ENCODE data around the gene PLK3. TPM values are rescaled to one million over a fixed set of nuclear protein-coding genes. Genes with fewer than 3 reads are reported as not detected.
"Not testable (repeated sequence)": the region's sequence is repeated elsewhere in the genome, so short reads cannot be mapped to it uniquely, and the experiment has no call there.

PLK3 gene
- total RNA-seq, 1 donor from 2014 or later: 17.2 TPM

DNA sequence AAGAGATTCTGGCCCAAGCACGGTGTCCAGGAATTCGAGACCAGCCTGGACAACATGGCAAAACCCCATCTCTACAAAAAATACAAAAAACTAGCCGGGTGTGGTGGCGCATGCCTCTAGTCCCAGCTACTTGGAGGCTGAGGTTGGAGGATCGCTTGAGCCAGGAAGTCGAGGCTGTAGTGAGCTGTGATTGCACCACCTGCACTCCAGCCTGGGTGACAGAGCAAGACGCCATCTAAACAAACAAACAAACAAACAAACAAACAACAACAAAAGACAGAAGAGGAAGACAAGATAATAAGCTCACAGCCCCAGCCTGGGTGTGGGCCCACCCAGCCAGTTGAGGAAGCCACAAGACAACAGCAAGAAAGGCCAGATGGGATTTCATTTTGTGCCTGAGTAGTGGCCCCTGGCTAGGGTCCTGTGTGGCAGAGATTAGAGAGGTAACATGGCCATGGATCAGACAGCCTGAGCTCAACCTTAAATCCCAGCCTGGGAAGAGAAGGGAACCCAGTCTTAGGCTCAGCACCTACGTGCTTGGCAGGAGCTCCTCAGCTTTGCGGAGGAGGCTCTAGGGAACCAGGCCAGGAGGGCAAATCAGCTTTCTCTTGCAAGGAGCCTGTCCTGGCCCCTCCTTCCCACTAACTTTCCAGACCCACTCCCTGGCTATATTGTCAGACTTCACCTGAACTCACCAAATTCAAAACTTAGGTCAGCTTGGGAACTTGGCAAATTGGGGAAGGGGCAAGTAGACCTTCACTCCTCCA lies 7.3 kb upstream of the PLK3 start:
- Mint-ChIP-seq H3K36me3 (ENCODE audit: low read depth, unreplicated experiment) (no peaks in the 10 kb centered on the region), H3K4me3 (ENCODE audit: unreplicated experiment) (no peak overlapping the region), H3K9me3 (ENCODE audit: unreplicated experiment) (no peaks in the 10 kb centered on the region), H3K4me1 (ENCODE audit: unreplicated experiment) (peaks cover 2% of the 10 kb centered on the region), H3K27ac (ENCODE audit: unreplicated experiment) (no peak overlapping the region), H3K27me3 (ENCODE audit: unreplicated experiment) (peaks cover 7% of the 10 kb centered on the region)
- TF ChIP-seq, protein P1, sequence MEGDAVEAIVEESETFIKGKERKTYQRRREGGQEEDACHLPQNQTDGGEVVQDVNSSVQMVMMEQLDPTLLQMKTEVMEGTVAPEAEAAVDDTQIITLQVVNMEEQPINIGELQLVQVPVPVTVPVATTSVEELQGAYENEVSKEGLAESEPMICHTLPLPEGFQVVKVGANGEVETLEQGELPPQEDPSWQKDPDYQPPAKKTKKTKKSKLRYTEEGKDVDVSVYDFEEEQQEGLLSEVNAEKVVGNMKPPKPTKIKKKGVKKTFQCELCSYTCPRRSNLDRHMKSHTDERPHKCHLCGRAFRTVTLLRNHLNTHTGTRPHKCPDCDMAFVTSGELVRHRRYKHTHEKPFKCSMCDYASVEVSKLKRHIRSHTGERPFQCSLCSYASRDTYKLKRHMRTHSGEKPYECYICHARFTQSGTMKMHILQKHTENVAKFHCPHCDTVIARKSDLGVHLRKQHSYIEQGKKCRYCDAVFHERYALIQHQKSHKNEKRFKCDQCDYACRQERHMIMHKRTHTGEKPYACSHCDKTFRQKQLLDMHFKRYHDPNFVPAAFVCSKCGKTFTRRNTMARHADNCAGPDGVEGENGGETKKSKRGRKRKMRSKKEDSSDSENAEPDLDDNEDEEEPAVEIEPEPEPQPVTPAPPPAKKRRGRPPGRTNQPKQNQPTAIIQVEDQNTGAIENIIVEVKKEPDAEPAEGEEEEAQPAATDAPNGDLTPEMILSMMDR (IDR thresholded peaks at IDR 0.05; ENCODE audit: unreplicated experiment): no peak
- no peak for DNase-seq (ENCODE audit: low spot score)

- DNase-seq (ENCODE audit: low spot score); H3K27ac Mint-ChIP-seq (ENCODE audit: unreplicated experiment); H3K36me3 Mint-ChIP-seq (ENCODE audit: low read depth, unreplicated experiment); H3K4me3 Mint-ChIP-seq (ENCODE audit: unreplicated experiment); H3K9me3 Mint-ChIP-seq (ENCODE audit: unreplicated experiment): not testable (repeated sequence)
- Mint-ChIP-seq H3K4me1 (ENCODE audit: unreplicated experiment) (peaks cover 17% of the 10 kb centered on the region), H3K27me3 (ENCODE audit: unreplicated experiment) (peaks cover 12% of the 10 kb centered on the region)
Observed at GRCh38 chr1:44797886-44798285, 2.3 kb upstream of the PLK3 start.

GRCh38 chr1:44798481-44799365 lies 1.5 kb upstream of the PLK3 start:
- Mint-ChIP-seq H3K4me1 (ENCODE audit: unreplicated experiment) (peaks cover 20% of the 10 kb centered on the region), H3K27ac (ENCODE audit: unreplicated experiment) (no peak overlapping the region), H3K9me3 (ENCODE audit: unreplicated experiment) (no peaks in the 10 kb centered on the region), H3K27me3 (ENCODE audit: unreplicated experiment) (peaks cover 10% of the 10 kb centered on the region), H3K36me3 (ENCODE audit: low read depth, unreplicated experiment) (peaks cover 11% of the 10 kb centered on the region), H3K4me3 (ENCODE audit: unreplicated experiment) (no peak overlapping the region)
- no peak for DNase-seq (ENCODE audit: low spot score)
- TF ChIP-seq, protein P1 (IDR thresholded peaks at IDR 0.05; ENCODE audit: unreplicated experiment): no peak

DNA sequence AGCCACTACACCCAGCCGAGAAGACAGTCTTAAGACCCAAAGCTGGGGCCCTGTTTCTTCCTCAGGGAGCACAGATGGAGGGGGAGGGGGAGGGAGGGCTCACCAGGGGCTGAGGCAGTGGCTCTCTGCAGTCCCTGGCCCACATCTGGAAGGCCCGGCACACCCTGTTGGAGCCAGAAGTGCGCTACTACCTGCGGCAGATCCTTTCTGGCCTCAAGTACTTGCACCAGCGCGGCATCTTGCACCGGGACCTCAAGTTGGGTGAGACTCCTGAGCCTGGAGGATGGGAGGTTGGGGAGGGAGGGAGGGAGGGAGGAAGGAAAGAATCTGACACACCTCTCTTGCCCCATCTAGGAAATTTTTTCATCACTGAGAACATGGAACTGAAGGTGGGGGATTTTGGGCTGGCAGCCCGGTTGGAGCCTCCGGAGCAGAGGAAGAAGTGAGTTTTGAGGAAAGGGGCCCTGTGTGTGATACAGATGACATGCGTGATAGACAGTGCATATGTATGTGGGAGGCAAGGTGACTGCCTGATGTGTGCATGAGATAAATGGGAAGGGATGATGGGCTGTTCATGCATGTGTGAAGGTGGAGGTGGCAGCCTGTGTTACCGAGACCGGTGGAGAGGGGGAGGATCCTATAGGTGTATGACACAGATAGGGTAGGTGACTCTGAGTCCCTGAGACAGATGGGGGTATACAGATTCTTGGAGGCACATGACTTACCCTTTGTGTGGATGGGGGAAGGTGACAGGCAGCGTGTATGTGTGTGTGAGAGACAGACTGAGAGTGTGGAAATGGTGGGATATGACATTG lies 1.5 kb downstream of the PLK3 start:
- TF ChIP-seq, protein P1 (IDR thresholded peaks at IDR 0.05; ENCODE audit: unreplicated experiment): no peak
- DNase-seq (ENCODE audit: low spot score): no peak
- peak overlapping the region; percentile 65 for H3K4me3 Mint-ChIP-seq (ENCODE audit: unreplicated experiment)
- peaks cover 15% of the 10 kb centered on the region for H3K36me3 Mint-ChIP-seq (ENCODE audit: low read depth, unreplicated experiment)
- peak overlapping the region; percentile 45 for H3K27ac Mint-ChIP-seq (ENCODE audit: unreplicated experiment)
- H3K27me3 Mint-ChIP-seq (ENCODE audit: unreplicated experiment): peaks cover 12% of the 10 kb centered on the region
- H3K4me1 Mint-ChIP-seq (ENCODE audit: unreplicated experiment): peaks cover 24% of the 10 kb centered on the region
- no peaks in the 10 kb centered on the region for H3K9me3 Mint-ChIP-seq (ENCODE audit: unreplicated experiment)

Measured in endothelial cell (in vitro differentiated cells).